Activated CD8-positive, alpha-beta memory T cell treated with anti-CD3 and anti-CD28 coated beads, Interleukin-2, amount 50 U/mL, for 1 hour (primary cell): ENCODE measurements around the gene SEZ6.

Experiments used
- DNase-seq: peaks from one replicate; pipeline ENCODE4 v3.0.0-alpha.2; 2020; ENCODE audit errors: extremely low read depth

The SEZ6 gene

DNA sequence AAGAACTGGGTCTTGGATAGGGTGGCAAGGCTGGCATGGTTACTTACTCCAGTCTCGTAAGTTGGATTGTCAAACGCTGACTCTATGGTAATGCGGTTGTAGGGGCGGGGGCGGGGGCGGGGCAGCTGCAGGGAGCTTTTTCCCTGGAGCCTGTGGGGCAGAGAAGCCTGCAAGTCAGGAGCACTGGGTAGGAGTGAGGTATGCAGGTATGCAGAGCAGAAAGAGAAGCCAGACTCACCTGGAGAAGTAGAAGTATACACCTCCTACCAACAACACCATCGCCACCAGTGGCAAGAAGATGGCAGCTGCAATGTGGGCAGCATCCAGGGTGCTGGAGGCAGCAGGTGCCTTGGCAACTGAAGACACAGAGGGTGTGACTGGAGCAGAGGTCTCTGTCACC lies 49.7 kb downstream of the SEZ6 start:
- DNase-seq = no peak

DNA sequence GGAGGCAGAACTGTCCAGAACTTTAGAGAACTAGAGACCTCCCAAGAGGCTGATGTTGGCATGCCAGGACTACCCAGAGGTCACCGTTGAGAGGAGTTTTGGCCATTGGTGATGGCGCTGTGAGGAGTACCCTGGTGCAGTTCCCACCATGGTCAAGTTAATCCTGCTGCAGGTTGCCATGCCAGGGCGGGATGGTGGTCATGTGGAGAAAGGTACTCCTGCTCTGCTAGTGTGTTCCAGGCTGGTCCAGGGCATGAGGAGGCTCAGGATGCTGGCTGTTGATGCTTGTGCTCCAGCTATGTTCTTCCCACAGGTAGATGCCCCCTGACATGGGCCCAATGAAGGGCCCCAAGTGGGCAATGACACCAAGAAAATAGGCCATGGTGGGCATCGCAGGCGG lies 50.4 kb downstream of the SEZ6 start:
- no peak for DNase-seq

GRCh38 chr17:28954886-28955285 lies 50.9 kb downstream of the SEZ6 start:
- DNase-seq = no peak

DNA sequence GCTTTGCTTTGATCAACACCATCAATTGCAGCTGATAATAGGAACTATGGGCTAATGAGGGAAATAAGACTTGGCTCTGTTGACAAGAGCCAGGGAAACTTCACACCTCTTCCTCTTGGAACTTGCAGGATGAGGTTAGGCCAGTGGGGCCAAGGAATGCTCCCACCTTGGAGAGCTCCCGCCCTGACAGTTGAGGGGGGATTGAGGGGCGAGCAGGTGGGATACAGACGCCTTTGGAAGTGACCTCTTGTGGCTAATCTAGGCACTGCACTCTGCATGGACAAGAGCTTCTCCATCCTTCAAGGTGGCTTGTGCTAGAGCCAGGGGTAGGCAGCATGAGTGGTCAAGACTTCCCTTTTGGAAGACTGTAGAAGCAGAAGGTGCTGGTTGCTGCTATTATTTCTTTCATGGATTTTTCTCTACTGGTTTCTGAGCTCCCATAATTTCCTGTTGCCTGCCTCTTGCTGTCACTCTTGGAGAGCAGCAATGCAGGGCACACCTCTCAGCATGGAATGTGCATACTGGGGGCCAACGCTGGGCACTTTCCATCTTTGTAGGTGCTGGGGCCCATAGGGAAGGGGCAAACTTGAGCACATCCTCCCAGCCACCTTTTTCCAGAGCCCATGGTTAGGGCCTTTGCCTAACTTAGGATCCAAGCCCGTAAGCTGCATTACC lies 52.3 kb downstream of the SEZ6 start:
- DNase-seq = no peak

- DNase-seq = peak; percentile 98
These were observed 53.5 kb downstream of the SEZ6 start for GRCh38 chr17:28951991-28952975.

DNA sequence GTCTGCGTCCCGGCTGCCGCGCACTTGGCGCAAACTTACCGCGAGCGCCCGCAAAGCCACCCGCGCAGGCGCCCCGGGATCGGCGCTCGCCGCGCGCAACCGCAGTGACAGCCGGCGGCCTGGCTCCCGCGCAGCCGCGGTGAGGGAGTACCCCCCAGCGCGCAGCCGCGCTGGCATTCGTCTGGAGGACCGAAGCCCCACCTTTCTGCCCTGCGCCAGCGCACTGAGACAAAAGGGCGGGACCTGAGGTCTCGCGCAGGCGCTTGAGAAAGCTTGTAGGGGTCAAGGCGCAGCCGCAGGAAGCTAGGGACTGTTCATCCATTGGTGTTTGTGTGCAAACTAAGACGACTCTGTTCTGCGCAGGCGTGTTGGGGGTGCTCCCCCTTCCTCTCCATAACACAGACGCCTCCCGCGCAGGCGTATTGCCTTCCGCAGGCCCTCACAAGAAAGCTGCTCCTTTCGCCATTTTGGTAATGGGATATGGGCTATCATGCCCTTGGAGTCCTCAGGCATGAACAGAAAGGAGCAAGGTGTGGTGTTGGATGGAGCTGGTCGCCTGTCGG lies 54.3 kb downstream of the SEZ6 start, which contains the start of gene PHF12:
Gene PHF12, minus strand, starts transcription at position 91 of the 563 bp plus-strand sequence. CDS start 558 bp downstream, outside the sequence.
- DNase-seq = peak; percentile 100

GRCh38 chr17:28950752-28951427 lies 54.9 kb downstream of the SEZ6 start:
- DNase-seq = no peak

DNA sequence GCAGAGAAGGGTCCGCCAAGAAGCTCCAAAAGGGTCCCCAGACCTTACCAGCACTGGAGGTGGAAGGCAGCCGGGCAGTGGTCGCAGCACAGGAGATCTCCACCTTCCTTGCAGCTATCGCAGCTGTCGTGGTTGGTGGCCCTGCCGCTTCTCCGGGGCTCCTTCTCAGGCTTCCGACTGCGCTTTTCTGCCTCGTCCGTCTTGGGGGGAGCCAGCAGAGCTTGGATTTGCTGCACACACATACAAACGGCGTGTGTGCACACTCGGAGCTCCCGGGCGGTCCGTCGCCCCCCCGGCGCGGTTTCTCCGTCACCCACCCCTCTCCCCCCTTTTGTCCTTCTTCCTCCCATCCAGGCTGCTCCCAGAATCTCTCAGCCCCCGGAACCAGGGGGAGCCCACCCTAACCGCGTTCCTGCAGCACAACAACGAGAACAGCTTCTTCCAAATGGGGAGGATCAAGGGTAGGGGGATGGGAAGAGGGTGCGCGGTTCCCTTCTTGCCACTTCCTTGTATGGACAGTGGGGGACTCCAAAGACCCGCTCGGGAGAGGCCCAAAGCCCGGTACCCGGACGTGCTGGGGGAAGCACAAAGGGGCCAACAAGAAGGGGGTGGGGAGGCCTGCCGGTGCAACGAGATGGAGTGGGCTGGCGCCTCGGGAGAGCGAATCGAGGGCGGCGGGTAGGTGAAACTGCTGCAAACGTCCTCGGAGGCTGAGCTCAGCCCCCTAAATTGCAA lies 55.6 kb downstream of the SEZ6 start:
- no peak for DNase-seq

DNA sequence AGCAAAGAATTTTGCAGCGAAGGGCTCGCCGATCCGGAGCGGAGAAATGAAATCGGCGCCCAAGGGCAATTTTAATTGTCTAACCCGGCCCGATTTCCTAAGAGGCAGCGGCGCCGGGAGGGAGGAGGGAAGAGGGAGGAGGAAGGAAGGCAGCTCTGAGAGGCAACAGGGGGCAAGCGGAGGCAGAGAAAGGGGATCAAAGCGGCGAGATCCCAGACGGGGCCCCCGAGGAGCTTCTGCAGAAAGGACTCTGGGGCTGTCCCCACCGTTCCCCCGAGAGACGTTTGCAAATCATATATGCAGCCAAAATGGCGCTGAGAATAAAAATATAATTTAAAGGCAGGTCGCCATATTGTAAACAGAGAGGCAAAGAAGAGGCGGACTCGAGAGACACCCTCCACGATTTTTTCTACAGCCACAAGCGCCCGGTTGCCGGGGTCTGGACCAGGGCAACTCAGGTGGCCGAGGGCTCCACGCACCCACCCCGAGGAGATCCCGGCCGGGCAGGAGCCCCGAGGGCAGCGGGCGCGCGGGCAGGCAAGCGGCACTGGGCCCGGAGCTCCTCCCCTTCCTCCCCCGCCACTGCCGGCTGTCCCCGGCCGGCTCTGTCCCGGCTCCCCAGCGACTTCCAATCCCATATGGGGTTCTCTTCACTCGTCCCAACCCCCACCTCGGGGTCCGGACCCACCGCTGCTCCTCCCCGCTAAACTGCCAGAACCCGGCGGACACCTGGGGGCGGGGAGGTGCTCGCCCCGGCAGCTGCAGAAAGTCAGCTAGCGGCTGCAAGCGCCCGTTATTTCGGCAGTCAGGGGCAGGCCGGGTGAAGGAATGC lies 56.4 kb downstream of the SEZ6 start:
- no peak for DNase-seq

- no peak for DNase-seq
These were observed 57.0 kb downstream of the SEZ6 start for GRCh38 chr17:28948873-28949184.

DNA sequence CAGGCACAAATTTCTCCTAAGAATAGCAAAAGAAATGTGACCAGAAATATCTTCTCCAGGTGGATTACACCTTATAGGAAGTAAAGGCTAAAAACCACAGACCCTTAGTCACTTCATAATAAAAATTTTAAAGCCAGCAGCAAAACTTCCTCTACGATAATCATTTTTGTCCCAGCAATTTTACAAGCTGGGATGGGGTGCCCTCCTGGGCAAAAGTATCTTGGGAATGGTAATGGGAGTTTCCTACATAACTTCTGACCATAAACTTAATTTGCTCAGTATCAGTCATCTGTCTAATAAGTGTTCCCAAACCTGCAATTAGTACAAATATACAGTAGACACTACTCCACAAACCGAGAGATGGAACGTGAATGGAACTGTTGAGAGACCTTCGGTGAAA lies 57.5 kb downstream of the SEZ6 start:
- no peak for DNase-seq

DNA sequence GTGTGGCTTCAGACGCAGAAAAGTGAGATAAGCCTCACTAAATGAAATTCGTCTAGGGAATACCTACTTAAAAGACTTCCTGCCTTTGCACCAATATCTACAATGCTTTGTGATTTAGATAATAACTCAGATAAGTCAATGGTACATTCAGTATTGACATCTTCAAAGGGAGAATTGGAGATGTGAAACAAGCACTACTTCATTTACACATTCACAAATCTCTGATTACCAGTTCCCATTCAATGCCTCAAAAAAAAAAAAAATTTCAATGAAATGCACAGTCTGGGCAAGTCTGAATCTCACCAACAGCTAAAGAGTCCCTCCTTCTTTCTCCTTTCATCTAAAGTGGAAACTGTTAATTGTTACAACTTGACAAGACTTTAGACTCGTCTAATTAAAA lies 58.2 kb downstream of the SEZ6 start:
- no peak for DNase-seq

GRCh38 chr17:28946239-28946638 lies 59.6 kb downstream of the SEZ6 start:
- DNase-seq = no peak

- DNase-seq = no peak
These were observed 60.7 kb downstream of the SEZ6 start for GRCh38 chr17:28944862-28945741.

- no peak for DNase-seq
These were observed 61.5 kb downstream of the SEZ6 start for GRCh38 chr17:28944343-28944742.

- no peak for DNase-seq
These were observed 62.9 kb downstream of the SEZ6 start for GRCh38 chr17:28942925-28943324.

GRCh38 chr17:28941251-28941650 lies 64.6 kb downstream of the SEZ6 start:
- no peak for DNase-seq

- no peak for DNase-seq
These were observed 65.2 kb downstream of the SEZ6 start for GRCh38 chr17:28940675-28941074.

DNA sequence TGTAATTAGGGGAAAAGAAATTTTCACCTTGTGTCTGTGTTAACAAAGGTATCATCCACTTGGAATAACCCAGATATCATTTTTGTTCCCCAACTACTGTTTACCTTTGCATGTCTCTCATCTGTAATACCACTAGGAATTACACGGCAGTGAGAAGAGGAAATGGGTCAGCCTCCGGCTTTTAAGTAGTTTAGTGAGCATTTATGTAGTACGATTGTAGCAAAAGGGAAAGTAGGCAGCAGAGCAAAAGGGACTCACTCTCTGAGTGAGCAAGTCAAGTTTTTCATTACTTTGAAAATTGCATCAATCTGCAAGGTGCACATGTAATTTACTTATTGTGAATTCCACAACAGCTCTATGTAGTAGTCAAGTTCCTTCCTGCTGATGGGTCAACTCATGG lies 65.7 kb downstream of the SEZ6 start:
- no peak for DNase-seq

- DNase-seq = no peak
These were observed 67.3 kb downstream of the SEZ6 start for GRCh38 chr17:28938552-28938951.
